ENCODE measurements around the gene RBM27. TPM values are rescaled to one million over a fixed set of nuclear protein-coding genes. Genes with fewer than 3 reads are reported as not detected.

Gene RBM27
- polyA plus RNA-seq, 1 of the 3 experiments (the other 2 are of a cell fraction): 8.2 TPM

DNA sequence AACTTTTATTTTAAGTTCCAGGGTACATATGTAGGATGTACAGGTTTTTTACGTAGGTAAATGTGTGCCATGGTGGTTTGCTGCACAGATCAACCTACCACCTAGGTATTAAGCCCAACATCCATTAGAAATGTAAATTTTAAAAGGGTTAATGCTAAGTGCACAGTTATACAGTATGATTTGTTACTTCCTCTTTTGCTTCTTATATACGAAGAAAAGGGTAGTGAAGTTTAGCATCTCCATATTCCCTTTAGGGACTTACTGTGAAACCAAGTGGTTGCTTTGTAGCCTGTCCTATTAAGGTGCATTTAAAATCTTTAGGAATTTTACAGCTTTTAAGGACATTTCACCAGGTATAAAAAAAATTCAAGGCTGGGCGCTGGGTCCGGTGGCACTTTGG is 46.4 kb downstream of the RBM27 start:
- 94% methylated on average over 4 of the region's 4 CpGs for WGBS (ENCODE audit: low lambda C conversion rate)
- Histone ChIP-seq H3K4me1 (ENCODE audit: control insufficient read depth in 1 of 2, insufficient read depth in 2 of 2, low read depth in 1 of 2, low read length in 1 of 2) (no peaks in the 10 kb centered on the region; a peak in 1 of 4 replicates), H3K27me3 (ENCODE audit: insufficient read depth) (no peaks in the 10 kb centered on the region), H3K9me2 (no peaks in the 10 kb centered on the region), H3K27ac (ENCODE audit: low read depth in 2 of 2, low read length in 1 of 2) (no peak overlapping the region), H3K4me2 (no peak overlapping the region), H2AFZ (ENCODE audit: low read depth) (no peak overlapping the region), H3K9me3 (no peaks in the 10 kb centered on the region), H3K36me3 (replicated peaks in 1 of 2; ENCODE audit: control insufficient read depth in 1 of 2, insufficient read depth in 2 of 2, low read length in 1 of 2) (peaks cover 22 to 47% of the 10 kb centered on the region in 2 experiments), H3K4me3 (ENCODE audit: low read depth in 2 of 2, low read length in 1 of 2) (no peak overlapping the region), H3F3A (replicated peaks; ENCODE audit: insufficient read depth) (peaks cover 7% of the 10 kb centered on the region), H3K9ac (no peak overlapping the region), H4K20me1 (ENCODE audit: insufficient read depth) (no peaks in the 10 kb centered on the region), H3K79me2 (ENCODE audit: insufficient read depth) (peaks cover 18% of the 10 kb centered on the region)
- ChIA-PET CTCF (no interaction called here), POLR2A (no interaction called here)
- TF ChIP-seq NRF1 (IDR thresholded peaks at IDR 0.05; ENCODE audit: low read depth, low read length) (no peak), SMC3 (IDR thresholded peaks at IDR 0.05; ENCODE audit: low read depth, low read length) (no peak), TEAD4 (IDR thresholded peaks at IDR 0.05; ENCODE audit: borderline replicate concordance, insufficient read depth) (no peak), NFIC (IDR thresholded peaks at IDR 0.05; ENCODE audit: borderline replicate concordance) (no peak), TCF12 (IDR thresholded peaks at IDR 0.05) (no peak), RFX5 (IDR thresholded peaks at IDR 0.05; ENCODE audit: low read length) (no peak), FOXM1 (IDR thresholded peaks at IDR 0.05; ENCODE audit: low read depth) (no peak), ZBTB33 (IDR thresholded peaks at IDR 0.05; ENCODE audit: borderline replicate concordance, low read depth) (no peak), IRF3 (IDR thresholded peaks at IDR 0.05; ENCODE audit: low read depth, low read length) (no peak), REST (IDR thresholded peaks at IDR 0.05; ENCODE audit: low read depth, low read length) (no peak), JUND (IDR thresholded peaks at IDR 0.05) (no peak), USF1 (IDR thresholded peaks at IDR 0.05; ENCODE audit: borderline replicate concordance, low read depth) (no peak), RXRA (IDR thresholded peaks at IDR 0.05; ENCODE audit: borderline replicate concordance, low read depth) (no peak), EZH2phosphoT487 (IDR thresholded peaks at IDR 0.05; ENCODE audit: borderline replicate concordance, low read depth) (no peak), GATA2 (CRISPR knock-in tag; IDR thresholded peaks at IDR 0.05) (no peak), CHD2 (IDR thresholded peaks at IDR 0.05; ENCODE audit: low read length, partially characterized antibody) (no peak)
- TF ChIP-seq, protein P1, sequence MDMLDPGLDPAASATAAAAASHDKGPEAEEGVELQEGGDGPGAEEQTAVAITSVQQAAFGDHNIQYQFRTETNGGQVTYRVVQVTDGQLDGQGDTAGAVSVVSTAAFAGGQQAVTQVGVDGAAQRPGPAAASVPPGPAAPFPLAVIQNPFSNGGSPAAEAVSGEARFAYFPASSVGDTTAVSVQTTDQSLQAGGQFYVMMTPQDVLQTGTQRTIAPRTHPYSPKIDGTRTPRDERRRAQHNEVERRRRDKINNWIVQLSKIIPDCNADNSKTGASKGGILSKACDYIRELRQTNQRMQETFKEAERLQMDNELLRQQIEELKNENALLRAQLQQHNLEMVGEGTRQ (IDR thresholded peaks at IDR 0.05; ENCODE audit: borderline replicate concordance, low read depth, low read length): no peak
- TF ChIP-seq, protein P2, sequence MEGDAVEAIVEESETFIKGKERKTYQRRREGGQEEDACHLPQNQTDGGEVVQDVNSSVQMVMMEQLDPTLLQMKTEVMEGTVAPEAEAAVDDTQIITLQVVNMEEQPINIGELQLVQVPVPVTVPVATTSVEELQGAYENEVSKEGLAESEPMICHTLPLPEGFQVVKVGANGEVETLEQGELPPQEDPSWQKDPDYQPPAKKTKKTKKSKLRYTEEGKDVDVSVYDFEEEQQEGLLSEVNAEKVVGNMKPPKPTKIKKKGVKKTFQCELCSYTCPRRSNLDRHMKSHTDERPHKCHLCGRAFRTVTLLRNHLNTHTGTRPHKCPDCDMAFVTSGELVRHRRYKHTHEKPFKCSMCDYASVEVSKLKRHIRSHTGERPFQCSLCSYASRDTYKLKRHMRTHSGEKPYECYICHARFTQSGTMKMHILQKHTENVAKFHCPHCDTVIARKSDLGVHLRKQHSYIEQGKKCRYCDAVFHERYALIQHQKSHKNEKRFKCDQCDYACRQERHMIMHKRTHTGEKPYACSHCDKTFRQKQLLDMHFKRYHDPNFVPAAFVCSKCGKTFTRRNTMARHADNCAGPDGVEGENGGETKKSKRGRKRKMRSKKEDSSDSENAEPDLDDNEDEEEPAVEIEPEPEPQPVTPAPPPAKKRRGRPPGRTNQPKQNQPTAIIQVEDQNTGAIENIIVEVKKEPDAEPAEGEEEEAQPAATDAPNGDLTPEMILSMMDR (IDR thresholded peaks at IDR 0.05): no peak
- DNase-seq: no peak
